EL (cell line): ENCODE measurements around the gene BRD8.
"Not testable (repeated sequence)": the region's sequence is repeated elsewhere in the genome, so short reads cannot be mapped to it uniquely, and the experiment has no call there.

ENCODE experiments used
- DNase-seq: peaks from one replicate; pipeline ENCODE4 v3.0.0-alpha.2; 2016

BRD8 gene

GRCh38 chr5:138160706-138161105, 17.7 kb downstream of the BRD8 start:
- DNase-seq: no peak

- DNase-seq: no peak
Measured at GRCh38 chr5:138159666-138160065, 18.8 kb downstream of the BRD8 start.

- DNase-seq: no peak
Measured at GRCh38 chr5:138157626-138158025, 20.8 kb downstream of the BRD8 start.

- not testable (repeated sequence) for DNase-seq
Measured at GRCh38 chr5:138155977-138156376, 22.5 kb downstream of the BRD8 start.

GRCh38 chr5:138149530-138149929, 28.9 kb downstream of the BRD8 start:
- DNase-seq: peak; percentile 55

- DNase-seq: peak; percentile 87
Measured at GRCh38 chr5:138148811-138149210, 29.6 kb downstream of the BRD8 start.

- not testable (repeated sequence) for DNase-seq
Measured at GRCh38 chr5:138143578-138143977, 34.9 kb downstream of the BRD8 start.

GRCh38 chr5:138141734-138142133, 36.7 kb downstream of the BRD8 start:
- no peak for DNase-seq

- no peak for DNase-seq
Measured at GRCh38 chr5:138140268-138140667, 38.2 kb downstream of the BRD8 start.

- no peak for DNase-seq
Measured at GRCh38 chr5:138139781-138140090, 38.7 kb downstream of the BRD8 start.

GRCh38 chr5:138138949-138139780, 39.3 kb downstream of the BRD8 start, which contains the start of gene NME5:
NME5 (minus strand) TSS chr5:138139428; CDS start chr5:138138780, 648 bp downstream.
- peak; percentile 39 for DNase-seq

GRCh38 chr5:138132543-138132942, 45.9 kb downstream of the BRD8 start:
- no peak for DNase-seq

GRCh38 chr5:138129347-138129746, 49.1 kb downstream of the BRD8 start:
- DNase-seq: no peak

GRCh38 chr5:138128334-138128733, 50.1 kb downstream of the BRD8 start:
- DNase-seq: no peak

GRCh38 chr5:138115254-138115653, 63.2 kb downstream of the BRD8 start:
- DNase-seq: no peak

- peak; percentile 54 for DNase-seq
Measured at GRCh38 chr5:138111937-138112336, 66.5 kb downstream of the BRD8 start.

GRCh38 chr5:138111181-138111580, 67.2 kb downstream of the BRD8 start:
- no peak for DNase-seq

- peak; percentile 13 for DNase-seq
Measured at GRCh38 chr5:138110266-138110963, 68.0 kb downstream of the BRD8 start.

- peak; percentile 33 for DNase-seq
Measured at GRCh38 chr5:138109463-138110265, 68.8 kb downstream of the BRD8 start.

- DNase-seq: no peak
Measured at GRCh38 chr5:138107213-138107612, 71.2 kb downstream of the BRD8 start.

GRCh38 chr5:138105709-138106108, 72.7 kb downstream of the BRD8 start:
- DNase-seq: no peak

- no peak for DNase-seq
Measured at GRCh38 chr5:138103319-138103637, 75.2 kb downstream of the BRD8 start.

GRCh38 chr5:138102454-138103318, 75.7 kb downstream of the BRD8 start:
- no peak for DNase-seq
